Spleen (tissue), 11 donors: ENCODE measurements around the gene ATP9A. TPM values are rescaled to one million over a fixed set of nuclear protein-coding genes. Genes with fewer than 3 reads are reported as not detected.

Experiments
- DNase-seq: peaks from one replicate; pipeline ENCODE4 v3.0.0-alpha.2; 2020
- H3K27ac ChIP-seq, 8 donors: fragments of 200-600 bp; sonication (generic) in 7 of 8; 1 replicate in 4 of 8; 2 replicates in 4 of 8; pipeline versions ENCODE4 v1.5.0 to v1.8.0; 2016 to 2021; ENCODE audit warnings: inconsistent platforms in 4 of 8, mild to moderate bottlenecking in 4 of 8, moderate library complexity in 1 of 8
- H3K27me3 ChIP-seq, 7 donors: fragments of 200-600 bp; sonication (generic) in 6 of 7; replicated peaks in 1 of 7; 1 replicate in 4 of 7; 2 replicates in 3 of 7; pipeline versions ENCODE4 v1.5.0 to v1.8.0; 2016 to 2021; ENCODE audit warnings: inconsistent platforms in 3 of 7, mild to moderate bottlenecking in 1 of 7
- H3K36me3 ChIP-seq, 6 donors: fragments of 200-600 bp; sonication (generic) in 5 of 6; 1 replicate in 4 of 6; 2 replicates in 2 of 6; pipeline versions ENCODE4 v1.5.0 to v1.8.0; 2016 to 2021; ENCODE audit warnings: inconsistent platforms in 2 of 6
- H3K4me1 ChIP-seq, 6 donors: fragments of 200-600 bp; sonication (generic) in 5 of 6; 1 replicate in 3 of 6; 2 replicates in 3 of 6; pipeline versions ENCODE4 v1.5.0 to v1.8.0; 2016 to 2021; ENCODE audit warnings: inconsistent platforms in 3 of 6
- H3K4me3 ChIP-seq, 8 donors: fragments of 200-600 bp; sonication (generic) in 7 of 8; 1 replicate in 4 of 8; 2 replicates in 4 of 8; pipeline versions ENCODE4 v1.5.0 to v1.8.0; 2016 to 2021; ENCODE audit warnings: inconsistent platforms in 4 of 8, mild to moderate bottlenecking in 4 of 8, moderate library complexity in 2 of 8
- H3K9me3 ChIP-seq, 8 donors: fragments of 200-600 bp; sonication (generic) in 7 of 8; 1 replicate in 4 of 8; 2 replicates in 4 of 8; pipeline versions ENCODE4 v1.5.0 to v1.8.0; 2016 to 2021; ENCODE audit warnings: inconsistent platforms in 4 of 8
- CTCF ChIP-seq, 11 experiments: fragments of 200-600 bp in 7 of 11; fragments of 450-650 bp in 4 of 11; sonication (generic) in 4 of 11; IDR thresholded peaks in 8 of 11; conservative IDR thresholded peaks in 3 of 11; 1 replicate in 7 of 11; 2 replicates in 4 of 11; pipeline versions ENCODE4 v1.4.0 to v1.8.0; 2016 to 2021; ENCODE audit warnings: antibody characterized with exemption in 11 of 11, inconsistent platforms in 4 of 11, mild to moderate bottlenecking in 1 of 11
- POLR2A ChIP-seq, 3 donors: fragments of 450-650 bp; IDR thresholded peaks; one replicate each; pipeline ENCODE4 v1.5.1; 2017; ENCODE audit warnings: antibody characterized with exemption in 3 of 3, mild to moderate bottlenecking in 1 of 3
- POLR2AphosphoS5 ChIP-seq, 3 donors: sonication (generic); formaldehyde crosslinking; IDR thresholded peaks; one replicate each; pipeline ENCODE4 v1.5.1; 2017; ENCODE audit warnings: antibody characterized with exemption in 3 of 3
- WGBS, 5 donors: extraction: QIAGEN DNeasy Blood & Tissue Kit in 3 of 5; methylation state at CpG; one replicate each; pipeline versions ENCODE4 v1.1.5 to v1.1.7; 2013 to 2018; 5-methylcytosine and 5-hydroxymethylcytosine counted together
- intact Hi-C: fragments of 100-400 bp; cut with DNase I; formaldehyde crosslinking; loops from one replicate; pipeline ENCODE4 v1.15.0; 2023; ENCODE audit warnings: low total_unique reads
- polyA plus RNA-seq, 3 donors: library from polyadenylated mRNA; stranded (reverse); fragments of 200-250 nt; gene quantifications; one replicate each; pipeline ENCODE4 v1.2.1, GENCODE V29; 2013
- total RNA-seq, 7 donors: library from RNA; depleted of rRNA in 3 of 7; stranded (reverse); fragments of >200 nt in 3 of 7; fragmentation: NEBNext Ultra II Directional in 4 of 7; extraction: Animal tissue kit (Norgen Biotek cat#: 25700) in 4 of 7; gene quantifications; one replicate each; pipeline versions ENCODE4 v1.1.0 to v1.2.1, GENCODE V29; 2016 to 2021
- donor health status: healthy with polysubstance abuse.
- donor health status: DM: no; HTN: no; CAD: no; lungs with moderate emphysema.
- donor health status: DM: no; HTN: no; CAD: no.
- donor health status: Bipolar disorder and iron deficiency.
- donor health status: healthy.
- donor health status: DM: no; HTN: no; CAD: no.
- donor health status: DM: yes; HTN: yes; CAD: no.

ATP9A gene
- total and polyA plus RNA-seq, 10 donors = 0.37 to 11.5 (median 7.6) TPM

- no peak overlapping the region for H3K4me3 ChIP-seq
- intact Hi-C loops = loop anchor here (10.0 kb wide), 1 partner anchor 603 kb away; no protein-coding TSS in a partner anchor
- peaks cover 0 to 5% (median 0%) of the 10 kb centered on the region in 7 donors for H3K27me3 ChIP-seq
- TF ChIP-seq POLR2AphosphoS5 (IDR thresholded peaks at IDR 0.05) (no peak), POLR2A (IDR thresholded peaks at IDR 0.05) (no peak), CTCF (IDR thresholded peaks at IDR 0.05 in 8 of 11, conservative IDR thresholded peaks at IDR 0.05 in 3 of 11) (no peak)
- no peaks in the 10 kb centered on the region for H3K9me3 ChIP-seq
- 68 to 82% (median 74%) methylated on average over 7 of the region's 7 CpGs for WGBS, 5 donors
- H3K27ac ChIP-seq = no peak overlapping the region
- peaks cover 6 to 25% (median 15%) of the 10 kb centered on the region in 6 donors for H3K4me1 ChIP-seq
- peaks cover 0 to 21% (median 0%) of the 10 kb centered on the region in 6 donors for H3K36me3 ChIP-seq
- DNase-seq = no peak
Measured at GRCh38 chr20:51597389-51598231, 170.6 kb downstream of the ATP9A start.

GRCh38 chr20:51596668-51597388 is 171.4 kb downstream of the ATP9A start:
- Histone ChIP-seq H3K27ac (no peak overlapping the region), H3K4me1 (peaks cover 6 to 25% (median 15%) of the 10 kb centered on the region in 6 donors), H3K9me3 (no peaks in the 10 kb centered on the region), H3K4me3 (no peak overlapping the region), H3K36me3 (peaks cover 0 to 21% (median 0%) of the 10 kb centered on the region in 6 donors), H3K27me3 (peaks cover 0 to 5% (median 0%) of the 10 kb centered on the region in 7 donors)
- WGBS, 5 donors = 91 to 95% (median 93%) methylated on average over 14 of the region's 14 CpGs
- intact Hi-C loops = loop anchor here (10.0 kb wide), 1 partner anchor 602 kb away; no protein-coding TSS in a partner anchor
- no peak for DNase-seq
- TF ChIP-seq CTCF (IDR thresholded peaks at IDR 0.05 in 8 of 11, conservative IDR thresholded peaks at IDR 0.05 in 3 of 11) (no peak), POLR2AphosphoS5 (IDR thresholded peaks at IDR 0.05) (no peak), POLR2A (IDR thresholded peaks at IDR 0.05) (no peak)

GRCh38 chr20:51595744-51596143 is 172.4 kb downstream of the ATP9A start:
- H3K4me3 ChIP-seq = peak overlapping the region in 1 of 8 donors; percentile 21
- intact Hi-C loops = loop anchor here (2.0 to 10.0 kb wide), 2 partner anchors 223 to 601 kb away; no protein-coding TSS in a partner anchor
- no peaks in the 10 kb centered on the region for H3K9me3 ChIP-seq
- H3K27ac ChIP-seq = peak overlapping the region in 1 of 8 donors; percentile 37
- H3K36me3 ChIP-seq = peaks cover 0 to 10% (median 0%) of the 10 kb centered on the region in 6 donors
- DNase-seq = no peak
- peaks cover 6 to 25% (median 15%) of the 10 kb centered on the region in 6 donors for H3K4me1 ChIP-seq
- WGBS, 5 donors = 47 to 83% (median 62%) methylated on average over 8 of the region's 8 CpGs
- peaks cover 0 to 5% (median 0%) of the 10 kb centered on the region in 7 donors for H3K27me3 ChIP-seq
- TF ChIP-seq CTCF (IDR thresholded peaks at IDR 0.05 in 8 of 11, conservative IDR thresholded peaks at IDR 0.05 in 3 of 11) = no peak
